ENCODE data around the gene TSEN34.

Gene TSEN34

GRCh38 chr19:54147676-54148075, 43.4 kb upstream of the TSEN34 start:
- H3K4me2 ChIP-seq (ENCODE audit: low read length), result no peak overlapping the region
- no peaks in the 10 kb centered on the region for H3K36me3 ChIP-seq (ENCODE audit: control insufficient read depth, insufficient read depth, low read length)
- H3K27ac ChIP-seq, result no peak overlapping the region
- H3K9ac ChIP-seq, result no peak overlapping the region
- no peaks in the 10 kb centered on the region for H3K4me1 ChIP-seq
- no peak overlapping the region for H3K4me3 ChIP-seq (ENCODE audit: low read depth, low read length)
- H3K79me2 ChIP-seq, result no peaks in the 10 kb centered on the region
- no peak for TF ChIP-seq CTCF (IDR thresholded peaks at IDR 0.05)
- H2AFZ ChIP-seq, result no peak overlapping the region
- H3K9me3 ChIP-seq (ENCODE audit: control insufficient read depth, low read length), result no peaks in the 10 kb centered on the region
- H3K27me3 ChIP-seq (ENCODE audit: control insufficient read depth, insufficient read depth, low read length), result no peaks in the 10 kb centered on the region

GRCh38 chr19:54148158-54148557, 43.0 kb upstream of the TSEN34 start:
- Histone ChIP-seq H3K79me2 (no peaks in the 10 kb centered on the region), H3K27ac (no peak overlapping the region), H3K4me2 (ENCODE audit: low read length) (no peak overlapping the region), H3K36me3 (ENCODE audit: control insufficient read depth, insufficient read depth, low read length) (no peaks in the 10 kb centered on the region), H3K9me3 (ENCODE audit: control insufficient read depth, low read length) (no peaks in the 10 kb centered on the region), H2AFZ (no peak overlapping the region), H3K9ac (no peak overlapping the region), H3K27me3 (ENCODE audit: control insufficient read depth, insufficient read depth, low read length) (no peaks in the 10 kb centered on the region), H3K4me1 (no peaks in the 10 kb centered on the region), H3K4me3 (ENCODE audit: low read depth, low read length) (no peak overlapping the region)
- TF ChIP-seq CTCF (IDR thresholded peaks at IDR 0.05), result no peak

- no peak for TF ChIP-seq CTCF (IDR thresholded peaks at IDR 0.05)
- no peak overlapping the region for H2AFZ ChIP-seq
- no peaks in the 10 kb centered on the region for H3K36me3 ChIP-seq (ENCODE audit: control insufficient read depth, insufficient read depth, low read length)
- H3K9ac ChIP-seq, result no peak overlapping the region
- no peaks in the 10 kb centered on the region for H3K79me2 ChIP-seq
- H3K4me2 ChIP-seq (ENCODE audit: low read length), result no peak overlapping the region
- no peak overlapping the region for H3K4me3 ChIP-seq (ENCODE audit: low read depth, low read length)
- H3K27me3 ChIP-seq (ENCODE audit: control insufficient read depth, insufficient read depth, low read length), result no peaks in the 10 kb centered on the region
- no peak overlapping the region for H3K27ac ChIP-seq
- H3K4me1 ChIP-seq, result no peaks in the 10 kb centered on the region
- H3K9me3 ChIP-seq (ENCODE audit: control insufficient read depth, low read length), result no peaks in the 10 kb centered on the region
Measured at GRCh38 chr19:54149021-54149812, 41.9 kb upstream of the TSEN34 start.

GRCh38 chr19:54151362-54152035, 39.6 kb upstream of the TSEN34 start:
- no peaks in the 10 kb centered on the region for H3K4me1 ChIP-seq
- H3K9ac ChIP-seq, result no peak overlapping the region
- no peaks in the 10 kb centered on the region for H3K27me3 ChIP-seq (ENCODE audit: control insufficient read depth, insufficient read depth, low read length)
- no peaks in the 10 kb centered on the region for H3K36me3 ChIP-seq (ENCODE audit: control insufficient read depth, insufficient read depth, low read length)
- H3K79me2 ChIP-seq, result no peaks in the 10 kb centered on the region
- no peak for TF ChIP-seq CTCF (IDR thresholded peaks at IDR 0.05)
- H3K27ac ChIP-seq, result no peak overlapping the region
- no peak overlapping the region for H3K4me3 ChIP-seq (ENCODE audit: low read depth, low read length)
- no peak overlapping the region for H2AFZ ChIP-seq
- no peak overlapping the region for H3K4me2 ChIP-seq (ENCODE audit: low read length)
- no peaks in the 10 kb centered on the region for H3K9me3 ChIP-seq (ENCODE audit: control insufficient read depth, low read length)

All from parathyroid adenoma (tissue), 2 donors.